SK-N-SH (cell line): ENCODE data around the gene DSEL.

Source experiments
- EP300 ChIP-seq, 2 experiments: IDR thresholded peaks; 2 replicates each; pipeline versions ENCODE4 v1.4.0 to v1.6.1; 2012; ENCODE audit warnings: borderline replicate concordance in 1 of 2, low read depth in 1 of 2, low read length in 1 of 2
- EZH2phosphoT487 ChIP-seq: fragments of 200-600 bp; sonication (generic); IDR thresholded peaks from 2 replicates; pipeline ENCODE4 v1.6.1; 2017; ENCODE audit warnings: low read depth, mixed run types, mild to moderate bottlenecking, antibody characterized with exemption, moderate library complexity, borderline replicate concordance
- MEF2A ChIP-seq: IDR thresholded peaks from 2 replicates; pipeline ENCODE4 v1.4.0; 2012; ENCODE audit warnings: low read depth, borderline replicate concordance
- MXI1 ChIP-seq: IDR thresholded peaks from 2 replicates; pipeline ENCODE4 v1.6.1; 2012; ENCODE audit warnings: mild to moderate bottlenecking, low read depth, low read length, improper control_type of control experiment
- POLR2AphosphoS5 ChIP-seq: IDR thresholded peaks from 2 replicates; pipeline ENCODE4 v1.6.1; 2012; ENCODE audit warnings: low read depth, low read length
- RAD21 ChIP-seq: IDR thresholded peaks from 2 replicates; pipeline ENCODE4 v1.6.1; 2012; ENCODE audit warnings: mild to moderate bottlenecking, low read length
- RCOR1 ChIP-seq: fragments of 150-350 bp; IDR thresholded peaks from 2 replicates; pipeline ENCODE4 v1.6.1; 2017; ENCODE audit warnings: antibody characterized with exemption, low read length
- RXRA ChIP-seq: IDR thresholded peaks from 2 replicates; pipeline ENCODE4 v1.4.0; 2012; ENCODE audit warnings: low read depth, mild to moderate bottlenecking, borderline replicate concordance
- SIN3A ChIP-seq: IDR thresholded peaks from 2 replicates; pipeline ENCODE4 v1.6.1; 2012; ENCODE audit warnings: low read depth, mild to moderate bottlenecking, low read length, moderate library complexity, borderline replicate concordance
- TCF12 ChIP-seq: IDR thresholded peaks from 2 replicates; pipeline ENCODE4 v1.4.0; 2012
- YY1 ChIP-seq: IDR thresholded peaks from 2 replicates; pipeline ENCODE4 v1.4.0; 2012; ENCODE audit warnings: low read depth, mild to moderate bottlenecking
- TF ChIP-seq, protein P1 (sequence below): fragments of 200-600 bp; sonication (generic); IDR thresholded peaks from 2 replicates; pipeline ENCODE4 v1.6.1; 2017; ENCODE audit warnings: antibody characterized with exemption, mild to moderate bottlenecking, moderate library complexity
- TF ChIP-seq, protein P2 (sequence below): IDR thresholded peaks from 2 replicates; pipeline ENCODE4 v1.4.0; 2012; ENCODE audit warnings: low read depth

DNA sequence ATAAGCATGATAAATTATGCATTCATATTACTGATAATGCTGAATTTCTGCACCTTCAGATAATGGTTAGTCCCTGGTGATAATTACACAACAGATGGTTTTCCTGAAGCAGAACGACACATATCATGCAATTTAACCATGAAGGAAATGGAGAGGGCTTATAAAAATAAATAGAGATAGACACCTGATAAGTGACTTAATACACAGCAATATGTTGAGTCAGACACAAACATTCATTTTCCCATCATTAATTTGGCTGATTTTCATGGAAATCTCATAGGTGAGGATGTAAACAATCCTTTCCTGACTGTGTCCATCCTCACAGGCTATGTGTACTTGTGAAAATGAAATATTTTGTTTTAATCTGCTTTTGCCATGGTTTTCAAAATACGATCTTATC lies 36.9 kb upstream of the DSEL start:
- TF ChIP-seq, protein P1, sequence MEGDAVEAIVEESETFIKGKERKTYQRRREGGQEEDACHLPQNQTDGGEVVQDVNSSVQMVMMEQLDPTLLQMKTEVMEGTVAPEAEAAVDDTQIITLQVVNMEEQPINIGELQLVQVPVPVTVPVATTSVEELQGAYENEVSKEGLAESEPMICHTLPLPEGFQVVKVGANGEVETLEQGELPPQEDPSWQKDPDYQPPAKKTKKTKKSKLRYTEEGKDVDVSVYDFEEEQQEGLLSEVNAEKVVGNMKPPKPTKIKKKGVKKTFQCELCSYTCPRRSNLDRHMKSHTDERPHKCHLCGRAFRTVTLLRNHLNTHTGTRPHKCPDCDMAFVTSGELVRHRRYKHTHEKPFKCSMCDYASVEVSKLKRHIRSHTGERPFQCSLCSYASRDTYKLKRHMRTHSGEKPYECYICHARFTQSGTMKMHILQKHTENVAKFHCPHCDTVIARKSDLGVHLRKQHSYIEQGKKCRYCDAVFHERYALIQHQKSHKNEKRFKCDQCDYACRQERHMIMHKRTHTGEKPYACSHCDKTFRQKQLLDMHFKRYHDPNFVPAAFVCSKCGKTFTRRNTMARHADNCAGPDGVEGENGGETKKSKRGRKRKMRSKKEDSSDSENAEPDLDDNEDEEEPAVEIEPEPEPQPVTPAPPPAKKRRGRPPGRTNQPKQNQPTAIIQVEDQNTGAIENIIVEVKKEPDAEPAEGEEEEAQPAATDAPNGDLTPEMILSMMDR, result no peak
- TF ChIP-seq TCF12 (no peak), RCOR1 (no peak), RAD21 (no peak), RXRA (no peak), MEF2A (no peak), EZH2phosphoT487 (no peak), POLR2AphosphoS5 (no peak), YY1 (no peak), SIN3A (no peak), MXI1 (no peak), EP300 (IDR thresholded peaks at IDR 0.05; ENCODE audit: borderline replicate concordance in 1 of 2, low read depth in 1 of 2, low read length in 1 of 2) (no peak)
- TF ChIP-seq, protein P2, sequence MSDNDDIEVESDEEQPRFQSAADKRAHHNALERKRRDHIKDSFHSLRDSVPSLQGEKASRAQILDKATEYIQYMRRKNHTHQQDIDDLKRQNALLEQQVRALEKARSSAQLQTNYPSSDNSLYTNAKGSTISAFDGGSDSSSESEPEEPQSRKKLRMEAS, result no peak
